ENCODE results near the gene MYO1C.

DNA sequence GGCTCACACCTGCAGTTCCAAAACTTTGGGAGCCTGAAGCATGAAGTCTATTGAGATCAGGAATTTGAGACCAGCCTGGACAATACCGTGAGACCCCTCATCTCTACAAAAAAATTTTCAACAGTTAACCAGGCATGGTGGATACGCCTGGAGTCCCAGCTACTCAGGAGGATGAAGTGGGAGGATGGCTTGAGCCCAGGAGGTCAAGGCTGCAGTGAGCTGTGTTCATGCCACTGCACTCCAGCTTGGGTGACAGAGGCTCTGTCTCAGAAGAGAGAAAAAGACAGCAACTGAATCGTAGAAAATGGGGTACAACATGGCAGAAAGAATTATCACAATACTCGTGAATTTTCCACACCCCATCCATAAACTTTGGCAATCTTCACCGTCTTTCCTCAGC is 39.6 kb downstream of the MYO1C start:
- no peak for TF ChIP-seq EP300 (IDR thresholded peaks at IDR 0.05; ENCODE audit: borderline replicate concordance)
- no peak for TF ChIP-seq RAD21 (IDR thresholded peaks at IDR 0.05; ENCODE audit: low read depth)
- no peak for TF ChIP-seq EGR1 (IDR thresholded peaks at IDR 0.05)
- no peak for TF ChIP-seq TAF1 (IDR thresholded peaks at IDR 0.05; ENCODE audit: low read depth)
- no peak for TF ChIP-seq NFIC (IDR thresholded peaks at IDR 0.05)
